ENCODE results near the gene C19orf25.

C19orf25 gene

GRCh38 chr19:1469255-1470054, 9.6 kb downstream of the C19orf25 start:
- Histone ChIP-seq H3K36me3 (ENCODE audit: insufficient read depth, low read length) (peaks cover 2% of the 10 kb centered on the region; the same call in 1 of the 2 replicates), H3K4me2 (ENCODE audit: insufficient read depth, low read length) (no peak overlapping the region), H2AFZ (ENCODE audit: low read depth, low read length) (no peak overlapping the region), H3K9me3 (ENCODE audit: insufficient read depth, low read length, severe bottlenecking) (no peaks in the 10 kb centered on the region), H4K20me1 (ENCODE audit: insufficient read depth, low read length) (peaks cover 67% of the 10 kb centered on the region), H3K27ac (ENCODE audit: low read length) (no peak overlapping the region), H3K79me2 (ENCODE audit: insufficient read depth, low read length) (peaks cover 5% of the 10 kb centered on the region; the same call in 1 of the 2 replicates), H3K9ac (ENCODE audit: low read depth, low read length) (no peak overlapping the region), H3K27me3 (ENCODE audit: insufficient read depth, low read length, poor library complexity) (no peaks in the 10 kb centered on the region), H3K4me3 (ENCODE audit: low read depth in 1 of 2, low read length in 2 of 2) (no peak overlapping the region), H3K4me1 (ENCODE audit: insufficient read depth, low read length) (peaks cover 23% of the 10 kb centered on the region)
- no peak for ATAC-seq (ENCODE audit: insufficient read depth, low read depth)
- DNase-seq, result no peak
- no peak for TF ChIP-seq EZH2 (IDR thresholded peaks at IDR 0.05; ENCODE audit: borderline replicate concordance, low read depth, low read length, severe bottlenecking)

DNA sequence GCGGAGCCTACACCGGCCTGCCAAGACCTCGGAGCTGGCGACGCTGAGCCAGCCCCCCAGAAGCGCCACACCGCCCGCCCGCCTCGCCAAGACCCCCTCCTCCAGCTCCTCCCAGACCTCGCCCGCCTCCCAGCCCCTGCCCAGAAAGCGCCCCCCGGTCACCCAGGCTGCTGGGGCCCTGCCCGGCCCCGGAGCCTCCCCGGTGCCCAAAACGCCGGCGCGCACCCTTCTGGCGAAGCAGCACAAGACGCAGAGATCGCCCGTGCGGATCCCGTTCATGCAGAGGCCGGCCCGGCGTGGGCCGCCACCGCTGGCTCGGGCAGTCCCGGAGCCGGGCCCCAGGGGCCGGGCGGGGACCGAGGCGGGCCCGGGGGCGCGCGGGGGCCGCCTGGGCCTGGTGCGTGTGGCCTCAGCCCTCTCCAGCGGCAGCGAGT, 10.2 kb downstream of the C19orf25 start:
- H3K4me2 ChIP-seq (ENCODE audit: insufficient read depth, low read length), result no peak overlapping the region
- ATAC-seq (ENCODE audit: insufficient read depth, low read depth), result no peak
- H3K9ac ChIP-seq (ENCODE audit: low read depth, low read length), result no peak overlapping the region

DNA sequence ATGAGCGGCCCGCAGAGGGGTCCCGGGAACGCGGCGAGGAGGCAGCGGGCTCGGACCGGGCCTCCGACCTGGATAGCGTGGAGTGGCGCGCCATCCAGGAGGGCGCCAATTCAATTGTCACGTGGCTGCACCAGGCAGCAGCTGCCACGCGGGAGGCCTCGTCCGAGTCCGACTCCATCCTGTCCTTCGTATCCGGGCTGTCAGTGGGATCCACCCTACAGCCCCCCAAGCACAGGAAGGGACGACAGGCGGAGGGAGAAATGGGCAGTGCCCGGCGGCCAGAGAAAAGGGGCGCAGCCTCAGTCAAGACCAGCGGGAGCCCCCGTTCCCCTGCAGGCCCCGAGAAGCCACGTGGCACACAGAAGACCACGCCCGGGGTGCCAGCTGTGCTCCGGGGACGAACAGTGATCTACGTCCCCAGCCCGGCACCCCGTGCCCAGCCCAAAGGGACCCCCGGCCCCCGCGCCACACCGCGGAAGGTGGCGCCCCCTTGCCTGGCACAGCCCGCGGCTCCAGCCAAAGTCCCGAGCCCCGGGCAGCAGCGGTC, 10.7 kb downstream of the C19orf25 start:
- Histone ChIP-seq H3K9me3 (ENCODE audit: insufficient read depth, low read length, severe bottlenecking) (no peaks in the 10 kb centered on the region), H2AFZ (ENCODE audit: low read depth, low read length) (no peak overlapping the region), H3K4me3 (ENCODE audit: low read depth in 1 of 2, low read length in 2 of 2) (no peak overlapping the region), H3K27me3 (ENCODE audit: insufficient read depth, low read length, poor library complexity) (no peaks in the 10 kb centered on the region), H4K20me1 (ENCODE audit: insufficient read depth, low read length) (peaks cover 56% of the 10 kb centered on the region), H3K79me2 (ENCODE audit: insufficient read depth, low read length) (peaks cover 5% of the 10 kb centered on the region; the same call in 1 of the 2 replicates), H3K9ac (ENCODE audit: low read depth, low read length) (no peak overlapping the region), H3K4me2 (ENCODE audit: insufficient read depth, low read length) (no peak overlapping the region), H3K27ac (ENCODE audit: low read length) (no peak overlapping the region), H3K36me3 (ENCODE audit: insufficient read depth, low read length) (no peaks in the 10 kb centered on the region), H3K4me1 (ENCODE audit: insufficient read depth, low read length) (peaks cover 23% of the 10 kb centered on the region)
- no peak for TF ChIP-seq CTCF (IDR thresholded peaks at IDR 0.05; ENCODE audit: borderline replicate concordance, extremely low read depth, low read length, poor library complexity, severe bottlenecking)
- no peak for TF ChIP-seq EZH2 (IDR thresholded peaks at IDR 0.05; ENCODE audit: borderline replicate concordance, low read depth, low read length, severe bottlenecking)
- DNase-seq (no peak), ATAC-seq (ENCODE audit: insufficient read depth, low read depth) (no peak)

More for the DNA sequence above, 10.2 kb downstream of the C19orf25 start:
- Histone ChIP-seq H3K27ac (ENCODE audit: low read length) (no peak overlapping the region), H4K20me1 (ENCODE audit: insufficient read depth, low read length) (peaks cover 61% of the 10 kb centered on the region), H3K4me3 (ENCODE audit: low read depth in 1 of 2, low read length in 2 of 2) (no peak overlapping the region), H2AFZ (ENCODE audit: low read depth, low read length) (no peak overlapping the region), H3K27me3 (ENCODE audit: insufficient read depth, low read length, poor library complexity) (no peaks in the 10 kb centered on the region), H3K79me2 (ENCODE audit: insufficient read depth, low read length) (peaks cover 5% of the 10 kb centered on the region; the same call in 1 of the 2 replicates), H3K36me3 (ENCODE audit: insufficient read depth, low read length) (no peaks in the 10 kb centered on the region), H3K4me1 (ENCODE audit: insufficient read depth, low read length) (peaks cover 23% of the 10 kb centered on the region), H3K9me3 (ENCODE audit: insufficient read depth, low read length, severe bottlenecking) (no peaks in the 10 kb centered on the region)
- TF ChIP-seq EZH2 (IDR thresholded peaks at IDR 0.05; ENCODE audit: borderline replicate concordance, low read depth, low read length, severe bottlenecking), result no peak
- no peak for TF ChIP-seq CTCF (IDR thresholded peaks at IDR 0.05; ENCODE audit: borderline replicate concordance, extremely low read depth, low read length, poor library complexity, severe bottlenecking)
- DNase-seq, result no peak
